Measurements from ENCODE around the gene INPP5K. TPM values are rescaled to one million over a fixed set of nuclear protein-coding genes. Genes with fewer than 3 reads are reported as not detected.
A peak's percentile ranks its signal among the peaks of the same experiment; 100 is the strongest.
"Not testable (repeated sequence)": the region's sequence is repeated elsewhere in the genome, so short reads cannot be mapped to it uniquely, and the experiment has no call there.

The INPP5K gene
- total RNA-seq, 1 experiment from 2014 or later: 47.0 TPM

GRCh38 chr17:1548032-1548431 is 31.6 kb upstream of the INPP5K start:
- DNase-seq (ENCODE audit: low spot score): no peak

DNA sequence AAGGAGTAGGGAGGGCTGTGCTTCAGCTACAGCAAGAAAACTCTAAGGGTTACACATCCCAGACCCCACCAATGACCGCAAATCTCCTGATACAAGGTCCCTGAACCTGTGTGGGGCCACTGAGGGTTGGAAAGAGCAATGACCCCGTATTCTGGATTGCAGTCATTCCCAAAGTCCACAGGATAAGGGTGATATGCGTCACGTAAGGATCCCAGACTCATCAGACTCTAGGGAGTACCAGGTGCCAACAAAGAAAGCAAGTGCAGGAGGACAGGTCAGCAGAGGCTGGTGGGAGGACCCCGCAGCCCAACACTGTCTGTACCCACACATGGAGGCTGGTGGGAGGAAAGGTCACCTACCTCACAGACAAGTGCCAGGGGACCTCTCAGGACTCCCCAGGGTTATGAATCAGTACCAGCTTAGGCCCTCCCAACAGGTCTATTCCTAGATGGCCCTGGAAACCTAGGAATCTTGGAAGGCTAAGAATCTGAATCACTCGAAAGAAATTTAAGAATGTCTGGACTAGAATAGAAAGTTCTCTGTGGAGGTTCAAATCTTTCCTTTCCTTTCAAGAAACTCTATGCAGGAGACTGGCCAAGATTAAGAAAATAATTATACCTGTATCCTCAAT is 30.0 kb upstream of the INPP5K start:
- DNase-seq (ENCODE audit: low spot score): no peak

- no peak for DNase-seq (ENCODE audit: low spot score)
These were observed 29.2 kb upstream of the INPP5K start for GRCh38 chr17:1545618-1546017.

DNA sequence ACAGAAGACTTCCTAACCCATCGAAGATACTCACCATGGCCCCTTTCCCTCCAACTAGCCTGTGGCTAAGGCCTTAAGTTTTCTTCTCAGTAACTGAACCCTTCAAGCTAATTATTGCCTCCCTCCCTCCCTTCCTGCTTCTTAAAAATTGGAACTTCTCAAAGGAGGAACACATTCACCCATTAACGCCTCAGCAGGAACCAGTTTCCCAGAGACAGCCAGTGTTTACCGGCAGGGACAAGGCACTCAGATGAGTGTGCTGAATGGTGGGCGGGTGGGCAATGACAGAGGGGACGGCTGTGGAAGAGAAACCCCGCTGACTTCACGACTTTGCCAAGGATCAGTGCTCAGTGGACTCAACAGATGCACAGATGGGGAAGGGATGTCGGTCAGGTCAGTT is 25.9 kb upstream of the INPP5K start:
- no peak for DNase-seq (ENCODE audit: low spot score)

DNA sequence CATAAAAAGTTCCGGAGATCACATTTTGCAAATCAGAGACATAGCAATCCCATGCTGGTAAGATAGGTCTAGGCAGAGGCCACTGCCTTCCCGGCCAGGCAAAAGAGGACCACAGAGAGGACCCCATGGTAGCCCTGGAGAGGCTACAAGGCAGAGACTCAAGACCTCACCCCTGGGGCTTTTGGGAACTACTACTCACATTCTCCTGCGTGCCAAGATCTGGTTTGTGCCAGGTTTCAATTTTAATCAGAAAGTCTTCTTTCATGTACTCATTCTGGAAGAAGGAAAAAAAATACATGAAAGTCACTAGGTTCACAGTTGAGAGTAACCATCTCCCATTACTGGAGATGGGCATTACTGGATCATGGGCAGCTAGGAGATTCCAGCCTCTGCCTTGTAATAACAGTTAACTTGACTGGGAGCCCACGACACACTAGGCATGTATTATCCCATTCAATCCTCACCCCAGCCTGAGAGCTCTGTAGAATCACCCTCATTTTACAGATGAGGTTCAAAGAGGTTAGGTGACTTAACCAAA is 25.0 kb upstream of the INPP5K start:
- no peak for DNase-seq (ENCODE audit: low spot score)

DNA sequence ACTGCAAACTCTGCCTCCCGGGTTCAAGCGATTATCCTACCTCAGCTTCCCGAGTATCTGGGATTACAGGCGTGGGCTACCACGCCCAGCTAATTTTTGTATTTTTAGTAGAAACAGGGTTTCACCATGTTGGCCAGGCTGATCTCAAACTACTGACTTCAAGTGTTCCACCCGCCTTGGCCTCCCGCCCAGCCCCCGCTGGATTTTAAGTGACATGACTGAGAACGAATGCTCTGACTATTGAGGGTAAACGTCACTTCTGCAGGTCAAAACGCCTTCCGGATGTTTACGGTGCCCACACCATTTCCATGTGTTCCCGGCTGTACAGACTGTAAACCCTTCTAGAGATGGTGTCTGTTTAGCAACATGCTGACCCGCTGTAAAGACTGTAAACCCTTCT is 23.4 kb upstream of the INPP5K start:
- no peak for DNase-seq (ENCODE audit: low spot score)

DNA sequence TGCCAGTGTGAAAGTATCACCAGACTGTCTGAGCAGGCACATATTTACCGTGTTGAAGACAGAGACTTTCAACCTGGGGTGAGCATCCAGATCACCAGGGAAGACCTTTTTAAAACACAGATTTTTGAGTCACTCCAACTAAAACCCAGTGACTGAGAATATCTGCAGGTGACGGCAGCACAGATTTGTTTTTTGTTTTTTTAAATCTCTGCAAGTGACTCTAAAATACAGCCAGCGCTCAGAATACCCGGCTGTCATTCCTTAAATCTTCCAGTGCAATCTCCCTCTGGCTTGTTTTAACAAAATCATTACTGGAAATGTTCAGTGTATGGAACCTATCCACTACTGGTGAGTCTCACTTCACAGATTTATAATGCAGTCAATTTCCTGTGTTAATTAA is 19.3 kb upstream of the INPP5K start:
- DNase-seq (ENCODE audit: low spot score): no peak

DNA sequence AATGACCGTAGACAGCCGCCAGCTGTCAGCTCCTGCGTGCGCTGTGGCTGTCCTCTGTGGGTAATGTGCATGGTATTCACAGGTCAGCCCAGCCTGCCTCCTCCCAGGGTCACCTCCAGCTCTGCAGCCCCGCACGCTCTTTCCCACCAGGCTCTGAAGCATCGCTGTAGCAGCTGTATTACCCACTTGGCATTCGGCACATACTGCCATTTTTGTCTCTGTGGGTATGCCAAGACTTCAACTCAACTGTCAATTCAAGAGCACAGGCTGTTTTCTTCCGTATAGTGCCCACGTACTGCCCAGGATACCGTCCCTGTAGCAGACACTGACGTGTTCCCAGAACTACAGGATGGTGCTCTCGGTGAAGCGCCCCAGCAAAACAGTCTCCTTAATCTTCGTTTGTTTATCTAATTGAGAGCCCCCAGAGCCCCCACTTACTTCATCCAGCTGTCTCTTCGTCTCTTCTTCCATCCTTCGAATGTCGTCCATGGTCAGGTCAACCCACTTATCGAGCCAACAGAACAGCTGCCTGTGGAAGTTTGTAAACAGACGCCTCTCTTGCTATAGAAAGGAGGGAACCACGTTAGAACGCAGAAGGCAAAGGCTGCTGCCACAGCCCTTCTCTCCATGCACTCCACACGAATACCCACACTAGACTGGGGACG is 17.4 kb upstream of the INPP5K start:
- DNase-seq (ENCODE audit: low spot score): no peak

GRCh38 chr17:1532836-1533602 is 16.6 kb upstream of the INPP5K start:
- no peak for DNase-seq (ENCODE audit: low spot score)

GRCh38 chr17:1529863-1530262 is 13.5 kb upstream of the INPP5K start:
- no peak for DNase-seq (ENCODE audit: low spot score)

GRCh38 chr17:1526876-1527275 is 10.5 kb upstream of the INPP5K start:
- not testable (repeated sequence) for DNase-seq (ENCODE audit: low spot score)

GRCh38 chr17:1522626-1523025 is 6.2 kb upstream of the INPP5K start:
- DNase-seq (ENCODE audit: low spot score): no peak

GRCh38 chr17:1521086-1521640 is 4.8 kb upstream of the INPP5K start:
- no peak for DNase-seq (ENCODE audit: low spot score)

DNA sequence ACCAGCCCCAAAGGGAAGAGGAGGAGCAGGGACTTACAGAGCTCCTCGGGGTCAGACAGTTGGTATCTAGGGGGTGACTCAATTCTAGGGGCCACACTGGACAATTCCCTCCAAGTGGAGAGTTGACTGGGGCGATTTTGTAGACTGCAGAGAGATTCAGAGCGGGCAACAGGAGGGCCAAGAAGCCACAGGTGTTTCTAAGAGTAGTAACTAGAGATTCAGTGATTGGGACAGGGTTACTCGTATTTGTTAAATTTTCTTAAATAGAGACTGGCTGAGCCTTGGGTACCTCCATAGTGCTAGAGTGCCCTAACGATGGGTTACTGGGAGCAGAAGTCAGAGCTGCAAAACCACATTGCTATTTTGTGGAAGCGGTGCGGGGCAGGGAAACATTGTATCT is 3.3 kb upstream of the INPP5K start:
- DNase-seq (ENCODE audit: low spot score): no peak

DNA sequence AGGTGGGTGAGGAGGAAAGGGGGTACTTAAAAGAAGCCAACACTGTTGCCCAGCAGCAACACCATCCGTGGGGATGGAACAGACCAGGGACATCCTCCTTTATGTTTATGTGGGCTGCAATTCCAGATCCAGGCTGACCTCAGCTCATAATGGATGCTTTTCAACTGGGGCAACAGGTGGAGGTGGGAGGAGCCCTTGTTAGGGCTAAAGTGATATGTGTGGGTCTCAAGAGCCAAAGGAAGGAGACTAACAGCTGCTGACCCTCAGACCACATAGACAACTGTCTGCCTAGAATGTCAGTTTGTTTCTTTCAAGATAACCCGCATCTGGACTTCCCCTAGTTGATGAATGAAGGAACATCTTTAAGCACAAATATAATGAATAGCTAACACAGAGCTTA is 2.0 kb upstream of the INPP5K start:
- DNase-seq (ENCODE audit: low spot score): no peak

DNA sequence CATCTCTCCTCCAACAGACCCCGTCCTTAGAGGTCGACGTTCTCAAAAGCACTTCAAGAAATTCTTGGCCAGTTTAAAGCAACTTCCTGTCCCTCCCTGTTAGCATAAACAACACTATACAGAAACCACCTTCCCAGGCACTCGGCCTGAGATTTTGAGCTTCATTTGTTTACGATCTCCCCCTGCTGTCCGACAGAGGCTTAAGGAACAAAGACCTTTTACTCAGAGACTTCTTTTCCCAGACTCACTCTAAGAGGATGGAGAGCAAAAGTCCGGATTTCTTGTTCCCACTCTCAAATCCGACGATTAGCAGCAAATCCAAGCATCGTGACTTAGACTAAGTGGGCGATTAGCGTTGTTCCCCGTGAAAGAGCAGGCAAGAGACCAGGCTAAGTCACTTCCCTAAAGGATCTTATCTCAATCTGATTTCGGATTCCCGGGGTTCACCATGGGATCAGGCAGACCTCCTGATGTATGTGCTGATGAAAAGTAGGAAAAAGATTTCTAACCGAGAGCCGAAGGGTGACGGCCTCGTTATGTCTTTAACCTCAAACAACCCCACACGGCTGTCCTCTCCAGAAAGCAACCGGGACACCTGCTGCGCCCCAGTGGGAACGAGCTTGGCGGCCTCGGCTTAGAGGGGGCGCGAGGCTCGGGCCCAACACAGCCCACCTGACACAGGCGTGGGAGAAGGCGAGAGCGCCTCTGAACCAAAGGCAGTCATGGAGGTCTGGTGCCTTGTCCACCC is 598 bp downstream of the INPP5K start:
- DNase-seq (ENCODE audit: low spot score): peak; percentile 91

DNA sequence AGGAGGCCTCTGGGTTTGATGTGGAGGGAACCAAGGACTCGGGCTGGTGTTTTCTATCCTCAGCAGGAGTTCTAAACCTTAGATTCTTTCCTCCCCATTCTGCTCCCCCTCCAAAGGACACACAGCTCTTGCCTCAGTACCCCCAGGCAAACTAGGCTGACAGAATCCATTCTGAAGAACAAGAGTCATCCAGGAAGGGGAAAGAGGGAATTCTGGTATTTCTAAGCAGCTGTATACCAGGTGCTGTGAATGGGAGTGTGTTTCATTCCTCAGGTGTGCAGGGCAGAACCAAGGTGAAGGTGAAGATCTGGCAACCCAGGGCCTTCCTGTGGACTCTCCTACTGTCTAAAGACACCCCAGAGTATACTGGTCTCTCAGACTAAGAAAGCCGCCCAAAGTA is 4.1 kb downstream of the INPP5K start:
- DNase-seq (ENCODE audit: low spot score): no peak

- DNase-seq (ENCODE audit: low spot score): no peak
These were observed 4.6 kb downstream of the INPP5K start for GRCh38 chr17:1511756-1512321.

GRCh38 chr17:1511290-1511689 is 5.1 kb downstream of the INPP5K start:
- no peak for DNase-seq (ENCODE audit: low spot score)

DNA sequence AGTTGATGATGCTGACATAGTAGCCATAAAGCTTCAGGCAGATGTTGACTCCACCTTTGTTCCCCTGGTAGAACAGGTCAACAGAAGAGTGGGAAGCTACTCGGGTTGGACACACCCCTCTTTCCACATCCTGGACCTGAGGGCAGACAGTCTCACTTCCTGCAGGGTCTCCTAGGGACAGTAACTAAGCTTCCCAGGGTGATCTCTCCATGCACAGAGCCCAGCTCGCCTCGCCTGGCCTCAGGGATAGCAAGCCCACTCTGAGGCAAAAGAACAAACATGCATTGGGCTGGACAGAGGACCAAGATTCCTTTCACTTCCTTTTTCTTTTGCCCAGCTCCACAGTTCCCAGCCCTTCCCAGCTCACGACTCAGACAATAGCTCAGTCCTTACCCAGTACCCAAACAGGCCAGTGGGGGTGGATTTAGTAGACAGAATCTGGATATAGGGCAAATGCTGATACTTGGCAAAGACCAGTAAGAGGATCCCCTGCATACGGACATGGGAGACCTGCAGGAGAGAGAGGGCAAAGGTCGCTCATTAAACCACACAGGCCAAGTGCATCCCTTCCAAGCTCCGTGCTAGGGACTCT is 7.0 kb downstream of the INPP5K start:
- DNase-seq (ENCODE audit: low spot score): no peak

DNA sequence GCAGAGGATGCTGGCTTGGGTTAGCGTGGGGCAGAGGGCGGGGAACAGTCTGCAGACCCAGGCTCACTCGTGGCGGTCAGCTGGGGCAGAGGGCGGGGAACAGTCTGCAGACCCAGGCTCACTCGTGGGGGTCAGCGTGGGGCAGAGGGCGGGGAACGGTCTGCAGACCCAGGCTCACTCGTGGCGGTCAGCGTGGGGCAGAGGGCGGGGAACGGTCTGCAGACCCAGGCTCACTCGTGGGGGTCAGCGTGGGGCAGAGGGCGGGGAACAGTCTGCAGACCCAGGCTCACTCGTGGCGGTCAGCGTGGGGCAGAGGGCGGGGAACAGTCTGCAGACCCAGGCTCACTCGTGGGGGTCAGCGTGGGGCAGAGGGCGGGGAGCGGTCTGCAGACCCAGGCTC is 7.7 kb downstream of the INPP5K start:
- DNase-seq (ENCODE audit: low spot score): not testable (repeated sequence)
